Upper lobe of left lung (tissue), 6 donors: ENCODE results near the gene MRPL14. TPM values are rescaled to one million over a fixed set of nuclear protein-coding genes. Genes with fewer than 3 reads are reported as not detected.

Source experiments
- ATAC-seq, 2 donors: fragments of 200-7000 bp; cut with Tn5 transposase; one replicate each; pipeline ENCODE4 v1.9.1; 2022; ENCODE audit warnings: mild to moderate bottlenecking in 2 of 2, moderate library complexity in 2 of 2; ENCODE audit not compliant: low FRiP score in 2 of 2
- DNase-seq, 2 donors: peaks; one replicate each; pipeline ENCODE4 v3.0.0-alpha.2; 2019 to 2020
- H3K27ac ChIP-seq, 4 donors: fragments of 200-600 bp; sonication (generic); one replicate each; pipeline ENCODE4 v1.5.1; 2016 to 2019
- H3K27me3 ChIP-seq, 4 donors: fragments of 200-600 bp; sonication (generic); one replicate each; pipeline ENCODE4 v1.5.1; 2017 to 2019
- H3K36me3 ChIP-seq, 4 donors: fragments of 200-600 bp; sonication (generic); one replicate each; pipeline ENCODE4 v1.5.1; 2016 to 2019
- H3K4me1 ChIP-seq, 4 donors: fragments of 200-600 bp; sonication (generic); one replicate each; pipeline ENCODE4 v1.5.1; 2018 to 2019
- H3K4me3 ChIP-seq, 4 donors: fragments of 200-600 bp; sonication (generic); one replicate each; pipeline ENCODE4 v1.5.1; 2017 to 2019; ENCODE audit warnings: mild to moderate bottlenecking in 2 of 4, moderate library complexity in 1 of 4
- H3K9me3 ChIP-seq, 4 donors: fragments of 200-600 bp; sonication (generic); one replicate each; pipeline ENCODE4 v1.5.1; 2018 to 2019
- EP300 ChIP-seq, 4 donors: sonication (generic); formaldehyde crosslinking; IDR thresholded peaks; one replicate each; pipeline ENCODE4 v1.5.1; 2017; ENCODE audit warnings: antibody characterized with exemption in 4 of 4, control low read depth in 2 of 4
- POLR2A ChIP-seq, 4 donors: fragments of 450-650 bp; IDR thresholded peaks; one replicate each; pipeline ENCODE4 v1.5.1; 2016 to 2017; ENCODE audit warnings: antibody characterized with exemption in 4 of 4, mild to moderate bottlenecking in 2 of 4
- POLR2AphosphoS5 ChIP-seq, 2 donors: sonication (generic); formaldehyde crosslinking; IDR thresholded peaks; one replicate each; pipeline ENCODE4 v1.5.1; 2017; ENCODE audit warnings: antibody characterized with exemption in 2 of 2
- WGBS, 2 donors: methylation state at CpG; one replicate each; pipeline ENCODE4 v1.1.5; 2017 to 2018; 5-methylcytosine and 5-hydroxymethylcytosine counted together
- total RNA-seq, 6 donors: library from RNA; depleted of rRNA in 4 of 6; stranded (reverse); fragments of >200 nt in 4 of 6; gene quantifications; one replicate each; pipeline versions ENCODE4 v1.1.0 to v1.2.1, GENCODE V29; 2016 to 2021
- TF ChIP-seq, protein P1 (sequence below), 6 experiments: fragments of 450-650 bp in 4 of 6; fragments of 200-600 bp in 2 of 6; sonication (generic) in 2 of 6; IDR thresholded peaks; one replicate each; pipeline ENCODE4 v1.5.1; 2016 to 2019; ENCODE audit warnings: antibody characterized with exemption in 6 of 6
- donor health status: DM: no; HTN: no; CAD: no; lungs with moderate emphysema.
- donor health status: DM: no; HTN: yes; CAD: no; lungs with severe emphysema.

MRPL14 gene
- total RNA-seq, 6 donors from 2014 or later, result 89.1 to 164 (median 97.7) TPM

DNA sequence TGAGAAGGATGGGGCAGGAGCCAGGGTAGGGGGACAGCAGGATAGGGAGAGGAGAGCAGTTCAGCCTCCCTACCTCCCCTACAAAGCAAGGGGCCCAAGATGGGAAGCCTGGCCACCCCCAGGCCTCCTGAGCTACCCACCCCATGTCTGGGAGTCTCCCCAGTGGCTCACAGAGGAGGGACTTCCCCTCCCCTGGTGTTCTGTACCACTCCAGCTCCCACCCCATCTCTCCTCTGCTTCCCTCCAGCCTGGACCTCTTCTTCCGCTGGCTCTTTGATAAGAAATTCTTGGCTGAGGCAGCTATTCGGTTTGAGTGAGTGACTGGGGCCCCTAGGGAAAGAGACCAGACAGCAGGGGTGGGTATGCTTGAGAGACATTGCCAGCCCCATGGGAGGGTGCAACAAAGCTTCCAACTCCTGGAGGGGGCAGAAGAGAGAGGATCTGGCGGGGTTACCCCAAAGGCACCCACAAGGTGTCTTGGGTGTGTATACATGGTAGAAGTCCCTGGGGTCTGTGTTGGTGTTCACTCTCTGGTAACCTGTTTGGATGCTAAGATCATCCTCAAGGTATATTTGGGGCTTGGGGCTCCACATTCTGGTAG lies 23.2 kb upstream of the MRPL14 start:
- Histone ChIP-seq H3K4me3 (no peak overlapping the region), H3K4me1 (peaks cover 0 to 8% (median 0%) of the 10 kb centered on the region in 4 donors), H3K9me3 (no peaks in the 10 kb centered on the region), H3K27me3 (no peaks in the 10 kb centered on the region), H3K27ac (no peak overlapping the region), H3K36me3 (peaks cover 12 to 65% (median 47%) of the 10 kb centered on the region in 4 donors)
- TF ChIP-seq POLR2A (IDR thresholded peaks at IDR 0.05), result no peak
- TF ChIP-seq EP300 (IDR thresholded peaks at IDR 0.05), result no peak
- TF ChIP-seq, protein P1, sequence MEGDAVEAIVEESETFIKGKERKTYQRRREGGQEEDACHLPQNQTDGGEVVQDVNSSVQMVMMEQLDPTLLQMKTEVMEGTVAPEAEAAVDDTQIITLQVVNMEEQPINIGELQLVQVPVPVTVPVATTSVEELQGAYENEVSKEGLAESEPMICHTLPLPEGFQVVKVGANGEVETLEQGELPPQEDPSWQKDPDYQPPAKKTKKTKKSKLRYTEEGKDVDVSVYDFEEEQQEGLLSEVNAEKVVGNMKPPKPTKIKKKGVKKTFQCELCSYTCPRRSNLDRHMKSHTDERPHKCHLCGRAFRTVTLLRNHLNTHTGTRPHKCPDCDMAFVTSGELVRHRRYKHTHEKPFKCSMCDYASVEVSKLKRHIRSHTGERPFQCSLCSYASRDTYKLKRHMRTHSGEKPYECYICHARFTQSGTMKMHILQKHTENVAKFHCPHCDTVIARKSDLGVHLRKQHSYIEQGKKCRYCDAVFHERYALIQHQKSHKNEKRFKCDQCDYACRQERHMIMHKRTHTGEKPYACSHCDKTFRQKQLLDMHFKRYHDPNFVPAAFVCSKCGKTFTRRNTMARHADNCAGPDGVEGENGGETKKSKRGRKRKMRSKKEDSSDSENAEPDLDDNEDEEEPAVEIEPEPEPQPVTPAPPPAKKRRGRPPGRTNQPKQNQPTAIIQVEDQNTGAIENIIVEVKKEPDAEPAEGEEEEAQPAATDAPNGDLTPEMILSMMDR (IDR thresholded peaks at IDR 0.05), result no peak
- TF ChIP-seq POLR2AphosphoS5 (IDR thresholded peaks at IDR 0.05), result no peak
- 77 to 84% methylated on average over 3 of the region's 3 CpGs for WGBS, 2 donors
- ATAC-seq (no peak), DNase-seq (no peak)

DNA sequence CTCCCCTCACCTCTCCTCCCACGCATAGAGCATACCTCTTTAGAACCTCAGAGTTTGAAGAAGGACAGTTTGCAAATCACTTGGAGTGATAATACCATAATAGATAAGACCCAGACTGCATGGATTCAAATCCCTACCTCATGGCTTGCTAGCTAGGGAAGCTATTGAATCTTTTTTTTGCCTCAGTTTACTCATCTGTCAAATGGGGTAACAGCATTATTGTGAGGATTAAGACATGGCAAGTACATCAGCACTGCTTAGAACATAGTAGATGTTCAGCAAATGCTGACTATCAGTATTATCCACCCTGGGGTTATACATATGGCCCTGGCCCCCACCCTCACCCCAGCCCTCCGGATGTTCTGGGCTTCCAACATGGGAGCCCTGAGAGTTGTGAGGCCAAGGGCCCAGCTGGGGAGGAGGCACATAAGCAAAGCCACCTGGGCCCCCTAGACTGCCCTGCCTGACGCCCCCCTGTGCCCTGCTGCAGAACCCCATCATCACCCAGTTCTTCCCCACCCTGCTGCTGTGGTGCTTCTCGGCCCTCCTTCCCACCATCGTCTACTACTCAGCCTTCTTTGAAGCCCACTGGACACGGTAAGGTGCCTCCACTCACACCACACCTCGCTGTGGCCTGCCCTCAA lies 22.2 kb upstream of the MRPL14 start:
- Histone ChIP-seq H3K4me1 (peaks cover 0 to 8% (median 0%) of the 10 kb centered on the region in 4 donors), H3K9me3 (no peaks in the 10 kb centered on the region), H3K27me3 (no peaks in the 10 kb centered on the region), H3K36me3 (peaks cover 12 to 72% (median 51%) of the 10 kb centered on the region in 4 donors), H3K27ac (no peak overlapping the region), H3K4me3 (no peak overlapping the region)
- WGBS, 2 donors, result 75 to 87% methylated on average over 7 of the region's 7 CpGs
- no peak for DNase-seq
- no peak for ATAC-seq
- TF ChIP-seq EP300 (IDR thresholded peaks at IDR 0.05), result no peak
- TF ChIP-seq, protein P1 (IDR thresholded peaks at IDR 0.05), result no peak
- TF ChIP-seq POLR2AphosphoS5 (IDR thresholded peaks at IDR 0.05), result no peak
- TF ChIP-seq POLR2A (IDR thresholded peaks at IDR 0.05), result no peak

DNA sequence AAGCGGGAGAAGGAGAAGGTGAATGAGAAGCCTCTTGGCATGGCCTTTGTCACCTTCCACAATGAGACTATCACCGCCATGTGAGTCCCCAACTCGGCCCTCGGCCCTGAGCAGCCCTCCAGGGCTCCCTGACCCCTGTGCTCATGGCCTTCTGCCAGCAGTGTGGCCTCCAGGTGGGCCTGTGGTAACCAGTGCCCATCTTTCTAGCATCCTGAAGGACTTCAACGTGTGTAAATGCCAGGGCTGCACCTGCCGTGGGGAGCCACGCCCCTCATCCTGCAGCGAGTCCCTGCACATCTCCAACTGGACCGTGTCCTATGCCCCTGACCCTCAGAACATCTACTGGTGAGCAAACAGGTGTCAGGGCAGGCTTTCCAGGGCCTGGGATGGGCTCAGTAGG lies 21.1 kb upstream of the MRPL14 start:
- ATAC-seq, result no peak
- Histone ChIP-seq H3K4me1 (peaks cover 0 to 8% (median 0%) of the 10 kb centered on the region in 4 donors), H3K4me3 (no peak overlapping the region), H3K36me3 (peaks cover 12 to 78% (median 49%) of the 10 kb centered on the region in 4 donors), H3K27me3 (no peaks in the 10 kb centered on the region), H3K27ac (no peak overlapping the region), H3K9me3 (no peaks in the 10 kb centered on the region)
- WGBS, 2 donors, result 86 to 91% methylated on average over 9 of the region's 9 CpGs
- TF ChIP-seq POLR2A (IDR thresholded peaks at IDR 0.05) (no peak), POLR2AphosphoS5 (IDR thresholded peaks at IDR 0.05) (no peak), EP300 (IDR thresholded peaks at IDR 0.05) (no peak)
- TF ChIP-seq, protein P1 (IDR thresholded peaks at IDR 0.05), result no peak
- DNase-seq, result no peak

DNA sequence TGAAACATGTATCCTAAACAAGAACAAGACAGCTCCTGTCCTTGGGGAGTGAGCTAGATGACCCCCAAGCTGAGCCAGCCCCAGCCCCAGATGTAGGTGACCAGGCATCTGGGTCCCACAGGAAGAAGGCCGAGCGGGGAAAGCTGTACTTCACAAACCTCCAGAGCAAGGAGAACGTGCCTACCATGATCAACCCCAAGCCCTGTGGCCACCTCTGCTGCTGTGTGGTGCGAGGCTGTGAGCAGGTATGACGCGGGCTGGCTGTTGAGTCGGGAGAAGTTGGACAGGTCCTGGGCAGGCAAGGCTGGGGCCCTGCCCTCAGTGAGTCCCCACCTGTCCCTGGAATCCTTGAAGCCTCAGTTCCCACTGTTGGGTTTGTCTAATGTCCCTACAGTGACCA lies 20.0 kb upstream of the MRPL14 start:
- peaks cover 12 to 80% (median 48%) of the 10 kb centered on the region in 4 donors for H3K36me3 ChIP-seq
- DNase-seq (no peak), ATAC-seq (no peak)
- no peak overlapping the region for H3K27ac ChIP-seq
- no peak overlapping the region for H3K4me3 ChIP-seq
- H3K27me3 ChIP-seq, result no peaks in the 10 kb centered on the region
- WGBS, 2 donors, result 79 to 92% methylated on average over 7 of the region's 7 CpGs
- TF ChIP-seq EP300 (IDR thresholded peaks at IDR 0.05), result no peak
- TF ChIP-seq, protein P1 (IDR thresholded peaks at IDR 0.05), result no peak
- TF ChIP-seq POLR2A (IDR thresholded peaks at IDR 0.05), result no peak
- TF ChIP-seq POLR2AphosphoS5 (IDR thresholded peaks at IDR 0.05), result no peak
- H3K4me1 ChIP-seq, result peaks cover 0 to 8% (median 0%) of the 10 kb centered on the region in 4 donors
- no peaks in the 10 kb centered on the region for H3K9me3 ChIP-seq
